HG03025 (cell line): ENCODE data around the gene MYO1H.

ENCODE experiments used
- ATAC-seq: cut with Tn5 transposase; IDR thresholded peaks from one replicate; pipeline ENCODE4 v1.9.1; 2021; ENCODE audit warnings: mild to moderate bottlenecking, moderate library complexity; ENCODE audit not compliant: unreplicated experiment, low FRiP score

The MYO1H gene

GRCh38 chr12:109488051-109488665 lies 140.5 kb downstream of the MYO1H start:
- ATAC-seq: no peak

DNA sequence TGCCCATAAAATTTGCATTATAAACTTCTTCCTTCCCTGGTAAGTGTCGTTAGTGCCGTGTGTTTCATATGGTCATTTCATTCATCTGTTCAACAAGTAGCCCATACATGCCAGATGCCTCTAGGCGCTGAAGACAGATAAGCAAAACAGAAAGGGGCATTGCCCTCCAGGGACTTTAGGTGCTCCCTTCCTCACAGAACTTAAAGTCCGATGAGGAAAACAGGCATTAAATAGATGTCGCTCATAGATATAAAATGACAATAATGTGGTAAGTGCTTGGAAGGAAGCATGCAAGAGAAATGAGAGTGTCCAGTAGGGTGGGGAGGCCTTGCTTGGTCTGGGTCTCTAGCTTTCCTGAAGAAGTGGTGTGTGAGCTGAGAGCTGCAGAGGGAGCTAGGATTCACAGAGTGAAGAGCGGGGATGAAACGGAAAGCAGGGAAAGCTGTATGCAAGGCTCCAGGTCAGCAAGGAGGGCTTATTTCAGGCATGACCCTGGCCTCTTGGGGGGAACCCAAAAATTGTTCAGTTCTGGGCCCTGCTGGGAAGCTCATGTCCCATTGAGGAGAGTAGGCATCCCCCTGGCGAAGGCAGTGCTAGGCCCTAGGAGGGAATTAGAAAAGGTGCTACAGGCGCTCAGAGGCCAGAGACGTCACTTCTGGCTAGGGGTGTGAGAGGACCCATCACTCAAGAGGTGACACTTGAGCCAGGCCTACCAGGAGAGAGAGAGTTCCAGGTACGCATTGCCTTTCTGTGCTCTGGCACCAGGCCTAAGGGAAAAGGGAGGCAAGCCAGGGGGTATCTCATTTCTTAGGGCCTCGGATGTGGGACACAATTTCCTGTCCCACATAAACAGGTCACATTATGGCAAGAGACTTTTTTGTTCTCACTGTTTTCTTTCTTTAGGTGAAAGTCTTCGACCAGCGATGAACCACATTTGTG lies 141.6 kb downstream of the MYO1H start:
- no peak for ATAC-seq

GRCh38 chr12:109489955-109490565 lies 142.4 kb downstream of the MYO1H start:
- no peak for ATAC-seq

GRCh38 chr12:109491671-109492070 lies 144.0 kb downstream of the MYO1H start:
- ATAC-seq: no peak

- no peak for ATAC-seq
These were observed 144.7 kb downstream of the MYO1H start for GRCh38 chr12:109492371-109492770.

DNA sequence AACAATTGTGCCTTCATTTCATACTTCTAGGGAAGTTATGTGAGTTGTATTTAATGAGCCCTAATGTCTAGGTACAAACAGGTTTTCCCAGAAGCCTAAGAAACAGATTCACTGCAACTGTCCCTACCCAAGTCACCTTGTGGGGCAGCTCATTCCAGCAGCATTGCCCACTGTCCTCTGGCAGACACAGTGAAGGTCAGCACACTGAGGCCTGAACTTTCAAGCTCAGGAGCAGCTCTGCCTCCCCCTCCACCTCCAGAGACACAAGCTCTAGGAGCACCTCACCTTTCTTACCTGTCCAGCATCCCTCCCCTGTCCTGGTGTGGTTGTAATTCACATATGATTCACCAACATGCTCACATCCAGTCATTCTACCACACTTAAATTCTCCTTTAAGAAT lies 145.4 kb downstream of the MYO1H start:
- ATAC-seq: no peak

- ATAC-seq: no peak
These were observed 146.2 kb downstream of the MYO1H start for GRCh38 chr12:109493938-109494337.

GRCh38 chr12:109494348-109494881 lies 146.7 kb downstream of the MYO1H start:
- ATAC-seq: no peak

DNA sequence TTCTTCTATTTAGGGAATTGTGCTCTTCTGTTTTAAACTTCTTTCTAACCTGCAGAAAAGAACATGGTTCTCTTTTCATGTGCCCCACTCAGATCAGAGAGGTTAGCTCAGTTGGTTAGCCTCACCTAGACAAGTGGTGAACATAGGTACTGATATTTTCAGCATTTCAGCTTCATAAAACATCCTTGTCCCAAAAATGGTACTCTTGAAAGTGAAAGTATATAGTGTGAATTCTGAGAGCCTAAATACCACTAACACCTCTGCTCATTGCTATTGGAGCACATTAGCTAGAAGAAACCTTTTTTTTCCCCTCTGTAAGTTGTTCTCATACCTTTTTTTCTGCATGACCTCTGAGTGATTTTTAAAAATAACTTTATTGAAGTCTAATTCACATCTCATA lies 147.3 kb downstream of the MYO1H start:
- no peak for ATAC-seq

DNA sequence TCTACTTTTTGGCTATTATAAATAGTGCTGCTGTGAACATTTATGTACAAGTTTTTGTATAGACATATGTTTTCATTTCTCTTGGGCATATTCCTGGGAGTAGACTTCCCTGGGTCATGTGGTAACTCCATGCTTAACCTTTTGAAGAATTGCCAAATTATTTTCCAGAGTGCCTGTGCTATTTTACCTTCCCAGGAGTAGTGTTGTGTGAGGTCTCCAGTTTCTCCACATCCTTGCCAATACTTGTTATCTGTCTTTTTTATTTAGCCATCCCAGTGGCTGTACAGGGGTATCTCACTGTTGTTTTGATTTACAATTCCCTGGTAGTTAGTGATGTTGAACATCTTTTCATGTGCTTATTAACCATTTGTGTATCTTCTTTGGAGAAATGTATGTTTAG lies 148.6 kb downstream of the MYO1H start:
- ATAC-seq: no peak

- ATAC-seq: no peak
These were observed 150.0 kb downstream of the MYO1H start for GRCh38 chr12:109497675-109498074.
